Neural cell (in vitro differentiated cells): Measurements from ENCODE around the gene HOXC12.

Source experiments
- EP300 ChIP-seq: fragments of 450-650 bp; conservative IDR thresholded peaks from 2 replicates; pipeline ENCODE4 v1.6.1; 2014; ENCODE audit warnings: antibody characterized with exemption, mild to moderate bottlenecking, moderate library complexity; ENCODE audit not compliant: poor library complexity, severe bottlenecking
- EZH2 ChIP-seq: fragments of 200-600, 300-800 bp; shearing (Covaris generic), sonication (generic); IDR thresholded peaks from 2 replicates; pipeline ENCODE4 v1.6.1; 2014; ENCODE audit warnings: antibody characterized with exemption, low read length, borderline replicate concordance, mild to moderate bottlenecking; ENCODE audit not compliant: insufficient read depth, poor library complexity, severe bottlenecking
- POLR2AphosphoS5 ChIP-seq: IDR thresholded peaks from 2 replicates; pipeline ENCODE4 v1.6.1; 2012
- RAD21 ChIP-seq: fragments of 450-650 bp; conservative IDR thresholded peaks from 2 replicates; pipeline ENCODE4 v1.6.1; 2014; ENCODE audit warnings: antibody characterized with exemption, mild to moderate bottlenecking, moderate library complexity
- SMC3 ChIP-seq: fragments of 450-650 bp; conservative IDR thresholded peaks from 2 replicates; pipeline ENCODE4 v1.6.1; 2014; ENCODE audit warnings: antibody characterized with exemption, mild to moderate bottlenecking, moderate library complexity; ENCODE audit not compliant: poor library complexity
- TAF1 ChIP-seq: IDR thresholded peaks from 2 replicates; pipeline ENCODE4 v1.6.1; 2012; ENCODE audit warnings: low read depth
- TF ChIP-seq, protein P1 (sequence below): fragments of 450-650 bp; IDR thresholded peaks from 2 replicates; pipeline ENCODE4 v1.5.1; 2014; ENCODE audit warnings: antibody characterized with exemption, mild to moderate bottlenecking, moderate library complexity; ENCODE audit not compliant: poor library complexity, severe bottlenecking

DNA sequence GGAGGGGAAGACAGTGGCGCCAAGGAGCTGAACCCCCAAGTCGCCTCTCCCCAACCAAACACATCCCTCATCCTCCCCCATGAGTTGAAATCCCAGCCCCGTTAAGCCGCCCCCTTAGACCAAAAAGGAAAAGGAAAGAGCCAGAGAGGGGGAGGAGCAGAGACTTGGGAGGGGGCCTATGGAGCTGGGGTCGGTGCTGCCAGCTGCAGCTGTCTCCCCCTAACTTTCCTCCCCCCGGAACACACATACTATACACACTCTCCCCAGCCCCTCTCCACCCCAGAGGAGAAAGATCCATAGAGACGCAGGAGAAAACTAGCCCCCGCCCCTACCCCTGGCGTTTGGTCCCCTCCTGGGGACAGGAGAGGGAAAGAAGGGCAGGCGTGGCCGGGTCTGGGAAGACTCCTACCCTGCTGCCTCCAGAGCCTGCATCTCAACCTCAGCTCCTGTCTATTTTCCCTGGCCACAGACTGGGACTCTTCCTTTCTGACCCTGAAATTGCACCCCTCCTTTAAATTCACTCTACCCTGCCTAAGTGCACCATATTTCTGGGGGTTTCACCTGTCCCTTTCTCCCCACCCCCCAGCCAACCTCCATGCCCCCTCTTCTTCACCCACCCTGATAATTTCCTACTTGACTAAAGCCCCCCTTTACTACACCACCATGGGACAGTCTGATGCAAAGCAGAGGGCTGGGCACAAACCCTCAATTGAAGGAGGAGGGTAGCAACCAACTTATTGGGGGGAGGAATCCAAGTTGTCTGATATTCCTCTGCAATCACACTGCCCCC is 43.6 kb downstream of the HOXC12 start:
- TF ChIP-seq, protein P1, sequence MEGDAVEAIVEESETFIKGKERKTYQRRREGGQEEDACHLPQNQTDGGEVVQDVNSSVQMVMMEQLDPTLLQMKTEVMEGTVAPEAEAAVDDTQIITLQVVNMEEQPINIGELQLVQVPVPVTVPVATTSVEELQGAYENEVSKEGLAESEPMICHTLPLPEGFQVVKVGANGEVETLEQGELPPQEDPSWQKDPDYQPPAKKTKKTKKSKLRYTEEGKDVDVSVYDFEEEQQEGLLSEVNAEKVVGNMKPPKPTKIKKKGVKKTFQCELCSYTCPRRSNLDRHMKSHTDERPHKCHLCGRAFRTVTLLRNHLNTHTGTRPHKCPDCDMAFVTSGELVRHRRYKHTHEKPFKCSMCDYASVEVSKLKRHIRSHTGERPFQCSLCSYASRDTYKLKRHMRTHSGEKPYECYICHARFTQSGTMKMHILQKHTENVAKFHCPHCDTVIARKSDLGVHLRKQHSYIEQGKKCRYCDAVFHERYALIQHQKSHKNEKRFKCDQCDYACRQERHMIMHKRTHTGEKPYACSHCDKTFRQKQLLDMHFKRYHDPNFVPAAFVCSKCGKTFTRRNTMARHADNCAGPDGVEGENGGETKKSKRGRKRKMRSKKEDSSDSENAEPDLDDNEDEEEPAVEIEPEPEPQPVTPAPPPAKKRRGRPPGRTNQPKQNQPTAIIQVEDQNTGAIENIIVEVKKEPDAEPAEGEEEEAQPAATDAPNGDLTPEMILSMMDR, result no peak
- TF ChIP-seq POLR2AphosphoS5 (no peak), EP300 (no peak), EZH2 (no peak), RAD21 (no peak), SMC3 (no peak), TAF1 (no peak)
